Activated CD4-positive, alpha-beta T cell treated with anti-CD3 and anti-CD28 coated beads for 1 hour (primary cell): ENCODE data around the gene TSPAN18.

Source experiments
- DNase-seq: peaks from one replicate; pipeline ENCODE4 v3.0.0-alpha.2; 2020

The TSPAN18 gene

DNA sequence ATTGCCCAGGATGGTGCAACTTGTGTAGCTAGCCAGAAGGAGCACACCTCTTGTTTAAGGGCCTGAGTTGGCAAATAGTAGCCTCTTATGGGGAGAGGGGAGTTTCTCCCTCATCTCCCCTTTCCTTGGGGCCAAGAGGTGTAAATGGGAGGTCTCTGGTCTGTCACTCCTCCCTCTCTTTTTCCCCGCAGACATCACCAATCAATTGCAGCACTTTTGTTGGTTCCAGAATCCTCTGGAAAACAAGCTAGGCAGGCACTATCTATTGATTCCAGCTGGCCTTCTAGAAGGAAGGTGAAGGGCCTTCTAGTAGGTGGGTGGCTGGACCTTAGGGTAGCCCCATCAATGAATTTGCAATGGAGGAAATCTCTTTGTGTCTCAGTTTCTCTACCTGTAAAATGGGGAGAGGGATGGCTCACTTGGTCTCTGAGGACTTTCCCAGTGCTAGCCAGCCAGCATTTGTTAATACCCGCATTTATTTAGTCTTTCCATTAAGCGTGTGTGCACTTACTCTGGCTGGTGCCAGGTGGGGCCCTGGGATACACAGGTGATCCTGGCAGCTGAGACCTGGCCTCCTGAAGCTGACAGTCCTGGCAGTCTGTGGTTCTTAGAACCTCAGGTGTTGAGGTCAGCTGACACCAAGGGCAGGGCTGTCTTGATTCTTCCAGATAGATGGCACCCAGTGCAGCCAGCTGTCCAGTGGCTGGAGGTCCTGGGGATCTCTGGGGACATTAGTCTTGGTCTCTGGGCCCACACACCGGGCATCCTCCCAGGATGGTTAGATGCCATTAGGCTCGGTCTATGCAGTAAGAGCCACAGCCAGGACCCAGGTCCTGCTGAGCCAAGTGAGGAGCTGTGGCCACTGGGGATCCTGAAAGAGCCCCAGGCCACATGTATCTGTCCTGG lies 51.7 kb downstream of the TSPAN18 start:
- no peak for DNase-seq

GRCh38 chr11:44779736-44780520 lies 53.2 kb downstream of the TSPAN18 start:
- no peak for DNase-seq

- DNase-seq, result no peak
These were observed 54.3 kb downstream of the TSPAN18 start for GRCh38 chr11:44780940-44781631.

GRCh38 chr11:44781655-44782054 lies 54.9 kb downstream of the TSPAN18 start:
- DNase-seq, result no peak

- no peak for DNase-seq
These were observed 55.7 kb downstream of the TSPAN18 start for GRCh38 chr11:44782478-44782877.

DNA sequence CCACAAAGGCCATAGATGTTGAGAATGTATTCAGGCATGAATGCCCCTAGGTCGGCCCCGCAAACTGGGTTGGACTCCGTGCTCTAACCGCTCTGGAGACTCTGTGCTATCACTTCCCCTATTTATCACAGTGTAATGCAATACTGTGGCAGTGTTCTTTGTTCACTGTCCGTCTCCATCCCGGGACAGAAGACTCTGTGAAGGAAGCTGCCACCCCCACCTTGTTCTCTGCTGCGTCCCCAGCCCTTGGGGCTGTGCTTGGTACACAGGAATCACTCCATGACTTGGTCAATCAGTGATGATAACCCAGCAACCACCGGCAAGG lies 57.6 kb downstream of the TSPAN18 start:
- DNase-seq, result no peak

DNA sequence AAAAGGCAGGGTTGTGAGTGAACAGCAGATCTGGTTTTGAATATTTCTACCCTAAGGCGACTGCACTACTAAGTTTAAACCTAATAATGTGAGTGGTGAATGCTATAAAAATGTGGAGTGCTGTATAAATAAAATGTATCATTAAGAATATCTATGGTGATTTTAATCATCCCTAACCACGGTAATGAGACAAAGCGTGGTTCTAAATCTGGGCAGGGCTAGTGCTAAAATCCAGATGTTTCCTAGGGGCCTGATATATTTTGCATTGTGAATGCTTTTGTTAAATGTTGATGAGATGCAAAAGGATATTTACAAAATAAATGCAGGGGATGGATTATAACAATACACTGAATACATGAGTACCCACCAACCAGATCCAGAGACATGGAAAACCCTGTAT lies 58.1 kb downstream of the TSPAN18 start:
- DNase-seq, result no peak

GRCh38 chr11:44785856-44786607 lies 59.3 kb downstream of the TSPAN18 start:
- no peak for DNase-seq

GRCh38 chr11:44787070-44787469 lies 60.3 kb downstream of the TSPAN18 start:
- no peak for DNase-seq

DNA sequence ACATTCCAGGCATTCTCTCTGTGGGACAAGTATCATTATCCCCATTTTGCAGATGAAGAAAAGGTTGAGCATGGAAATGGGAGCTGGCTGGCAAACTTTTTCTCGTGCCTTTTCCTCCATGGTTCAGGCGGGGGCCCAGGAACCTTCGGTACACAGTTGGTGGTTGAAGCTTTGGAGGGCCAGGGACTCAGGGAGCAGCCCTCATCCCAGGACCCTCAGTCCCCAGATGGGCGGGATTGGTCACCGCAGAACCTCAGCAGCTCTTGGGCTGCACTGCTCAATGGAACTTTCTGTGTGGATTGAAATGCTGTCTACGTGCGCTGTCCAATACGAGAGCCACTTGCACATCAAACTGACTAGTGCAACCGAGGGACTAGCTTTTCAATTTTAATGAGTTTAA lies 61.2 kb downstream of the TSPAN18 start:
- no peak for DNase-seq

DNA sequence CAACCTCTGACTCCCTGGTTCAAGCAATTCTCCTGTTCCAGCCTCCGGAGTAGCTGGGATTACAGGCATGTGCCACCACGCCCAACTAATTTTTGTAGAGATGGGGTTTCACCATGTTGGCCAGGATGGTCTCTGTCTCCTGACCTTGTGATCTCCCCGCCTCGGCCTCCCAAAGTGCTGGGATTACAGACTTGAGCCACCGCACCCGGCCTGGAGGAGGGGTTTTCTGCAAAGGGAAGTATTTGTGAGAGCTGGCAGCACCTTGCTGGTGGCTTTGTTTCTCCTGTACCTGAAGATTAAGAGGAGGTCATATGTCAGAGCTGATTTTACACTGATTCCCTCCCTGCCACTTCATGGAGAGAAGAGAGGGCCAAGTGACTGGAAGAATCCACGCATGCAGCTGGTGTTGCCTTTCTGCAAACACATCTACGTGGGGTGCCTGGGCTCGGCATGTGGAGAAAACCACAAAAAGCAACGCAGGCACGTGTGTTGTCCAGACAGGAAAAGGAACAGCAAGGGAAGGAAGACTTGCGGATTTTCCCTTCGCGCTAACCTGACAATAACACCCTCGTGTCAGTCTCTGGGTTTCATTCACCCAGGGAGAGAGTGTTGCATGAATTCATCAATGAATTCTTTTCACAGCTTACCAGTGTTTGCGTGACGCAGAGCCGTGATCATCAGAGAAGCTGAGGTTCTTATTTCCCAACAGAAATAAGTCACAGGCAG lies 61.9 kb downstream of the TSPAN18 start:
- no peak for DNase-seq

DNA sequence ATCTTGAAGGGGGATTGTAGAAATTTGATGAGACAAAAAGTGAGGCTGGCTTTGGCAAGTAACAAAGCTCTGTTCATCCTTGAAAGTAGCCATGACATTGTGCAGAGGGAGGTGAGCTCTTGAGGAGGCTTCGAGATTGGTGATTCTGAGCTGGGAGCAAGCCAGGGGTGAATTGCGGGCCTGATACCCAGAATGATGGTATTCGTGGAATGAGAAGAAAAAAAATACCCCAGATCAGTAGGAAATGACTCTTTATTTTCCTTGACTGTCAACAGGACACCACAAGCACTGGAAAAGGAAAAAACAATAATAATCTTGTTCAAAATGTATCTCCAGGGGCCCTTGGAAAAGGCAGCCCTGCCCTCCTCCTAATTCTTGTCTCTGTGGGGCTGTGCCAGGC lies 62.7 kb downstream of the TSPAN18 start:
- DNase-seq, result no peak

- DNase-seq, result no peak
These were observed 63.4 kb downstream of the TSPAN18 start for GRCh38 chr11:44790211-44790610.

GRCh38 chr11:44791316-44791925 lies 64.7 kb downstream of the TSPAN18 start:
- DNase-seq, result no peak

DNA sequence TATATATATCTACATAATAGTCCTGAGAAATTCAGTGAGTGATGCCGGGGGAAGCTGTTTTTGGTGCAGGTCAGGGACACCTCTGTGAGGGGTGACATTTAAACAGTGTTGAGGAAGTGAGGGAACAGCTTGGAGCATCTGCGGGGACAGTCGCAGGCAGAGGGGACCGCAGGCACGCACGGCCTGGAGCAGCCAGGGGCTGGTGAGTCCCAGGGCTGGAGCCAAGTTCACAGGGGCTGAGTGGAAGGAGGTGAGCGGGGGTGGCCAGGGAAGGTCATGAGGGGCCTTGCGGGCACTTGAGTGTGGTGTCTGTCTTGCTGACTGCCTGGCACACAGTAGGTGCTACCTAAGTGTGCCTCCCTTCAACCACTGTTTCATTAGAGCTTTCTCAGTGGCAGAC lies 65.4 kb downstream of the TSPAN18 start:
- DNase-seq, result no peak

GRCh38 chr11:44793350-44794090 lies 66.8 kb downstream of the TSPAN18 start:
- DNase-seq, result no peak

DNA sequence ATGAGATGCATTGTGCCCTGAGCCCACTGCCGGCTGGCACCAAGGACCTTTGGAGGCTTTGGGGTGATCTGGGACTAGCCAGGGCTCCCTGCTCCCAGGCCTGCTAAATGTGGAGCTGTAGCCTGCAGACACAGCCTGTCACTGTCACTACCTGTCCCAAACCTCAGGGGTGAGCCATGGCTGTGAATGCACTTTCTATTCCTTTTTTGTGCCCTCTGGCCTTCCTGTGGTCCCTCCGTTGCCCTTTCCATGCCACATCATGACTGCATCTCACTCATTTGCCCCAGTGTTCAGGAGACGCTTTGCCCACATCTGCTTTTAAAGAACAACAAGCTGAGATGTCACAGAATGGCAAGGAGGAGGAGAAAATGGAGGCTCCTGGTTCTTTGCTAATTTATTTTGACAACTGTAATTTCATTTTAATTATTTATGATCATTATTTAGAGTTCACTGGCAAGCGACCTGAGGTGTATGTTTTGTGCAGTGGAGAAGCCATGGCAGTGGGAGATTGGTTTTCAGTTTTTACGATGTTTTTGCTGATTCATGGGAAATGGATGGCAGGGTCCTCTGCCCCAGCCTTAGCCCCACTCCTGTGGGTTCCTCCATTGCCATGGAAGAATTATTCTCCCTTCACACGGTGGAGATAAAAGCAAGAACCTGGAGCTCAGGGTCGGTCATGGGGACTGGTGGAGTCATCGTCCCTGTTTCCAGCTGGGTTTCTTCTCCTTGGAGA lies 69.2 kb downstream of the TSPAN18 start:
- no peak for DNase-seq

GRCh38 chr11:44797051-44797450 lies 70.3 kb downstream of the TSPAN18 start:
- DNase-seq, result no peak

- DNase-seq, result no peak
These were observed 71.3 kb downstream of the TSPAN18 start for GRCh38 chr11:44797886-44798606.

GRCh38 chr11:44798607-44798972 lies 71.8 kb downstream of the TSPAN18 start:
- DNase-seq, result no peak
